Stimulated activated CD4-positive, alpha-beta T cell treated with anti-CD3 and anti-CD28 coated beads, Interleukin-4, amount 100 ng/mL, for 24 hours (primary cell): Measurements from ENCODE around the gene PLSCR2.
"Not testable (repeated sequence)": the region's sequence is repeated elsewhere in the genome, so short reads cannot be mapped to it uniquely, and the experiment has no call there.

Experiments used
- DNase-seq: peaks from one replicate; pipeline ENCODE4 v3.0.0-alpha.2; 2020

The PLSCR2 gene

DNA sequence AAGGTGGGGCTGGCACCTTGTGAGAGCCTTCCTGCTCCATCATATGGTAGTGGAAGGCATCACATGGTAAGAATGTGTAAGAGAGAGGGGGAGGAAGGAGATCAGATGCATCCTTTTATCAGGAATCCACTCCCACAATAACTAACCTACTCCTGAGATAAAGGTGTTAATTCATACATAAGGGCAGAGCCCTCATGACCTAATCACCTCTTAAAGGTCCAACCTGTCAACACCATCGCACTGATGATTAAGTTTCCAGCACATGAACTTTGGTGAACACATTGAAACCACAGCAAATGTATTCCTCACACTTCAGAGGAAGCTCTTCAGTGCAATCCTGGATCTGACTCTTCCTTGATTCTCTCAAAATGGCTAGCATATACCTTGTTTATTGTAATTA is 55.4 kb downstream of the PLSCR2 start:
- no peak for DNase-seq

- DNase-seq, result not testable (repeated sequence)
Observed at GRCh38 chr3:146412711-146413110, 56.6 kb downstream of the PLSCR2 start.

DNA sequence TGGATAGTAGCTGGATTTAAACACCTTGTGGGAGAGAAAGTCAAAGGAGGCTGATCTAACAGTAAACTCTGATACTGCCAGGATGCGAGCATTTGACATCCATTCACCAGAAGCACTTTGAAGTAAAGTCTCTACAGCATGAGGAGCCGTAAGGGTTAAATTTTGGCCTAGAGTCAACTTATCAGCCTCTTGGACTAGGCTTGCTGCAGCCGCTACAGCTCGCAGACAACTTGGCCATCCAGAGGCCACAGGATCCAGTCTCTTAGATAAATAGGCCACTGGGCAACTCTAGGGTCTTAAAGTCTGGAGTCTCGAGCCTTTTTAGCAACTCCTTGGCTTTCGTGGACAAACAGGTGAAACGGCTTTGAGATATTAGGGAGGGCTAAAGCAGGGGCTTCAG is 61.4 kb downstream of the PLSCR2 start:
- no peak for DNase-seq

- no peak for DNase-seq
Observed at GRCh38 chr3:146404436-146404835, 64.9 kb downstream of the PLSCR2 start.

GRCh38 chr3:146403792-146404191 is 65.6 kb downstream of the PLSCR2 start:
- DNase-seq, result no peak

DNA sequence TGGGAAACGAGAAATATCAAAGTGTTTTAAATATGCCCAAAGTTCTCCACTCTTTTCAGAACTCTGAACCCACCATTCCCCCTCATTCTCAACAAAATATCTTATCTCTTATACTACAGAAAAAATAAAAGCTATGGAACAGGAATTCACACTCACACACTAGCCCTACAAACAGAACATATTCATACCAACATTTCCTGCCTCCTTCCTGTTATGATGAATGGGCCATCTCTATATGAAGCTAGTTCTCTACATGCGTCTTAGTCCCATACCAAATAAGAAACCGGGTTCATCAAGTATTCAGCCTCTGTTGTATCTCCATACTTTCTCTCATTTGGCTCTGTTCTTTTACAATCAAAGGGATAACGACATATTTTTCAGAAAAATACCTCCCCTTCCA is 72.6 kb downstream of the PLSCR2 start:
- DNase-seq, result no peak

DNA sequence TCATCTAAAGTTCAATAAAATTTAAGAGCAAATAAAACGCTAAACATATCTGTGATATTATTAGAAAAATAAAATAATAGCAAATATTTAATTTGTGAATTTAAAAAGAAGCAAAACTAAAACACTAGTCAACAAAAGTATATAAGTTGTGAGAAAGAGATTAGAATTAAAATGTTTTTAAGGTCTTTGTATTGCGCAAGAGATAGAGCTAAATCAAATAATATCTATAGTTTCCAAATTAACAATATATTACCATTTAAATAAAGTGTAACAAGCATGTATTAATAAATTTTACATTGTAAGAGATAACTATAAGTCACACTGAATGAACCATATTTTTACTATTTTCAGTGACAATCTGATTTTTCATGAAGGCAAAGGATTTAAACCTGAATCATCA is 74.2 kb downstream of the PLSCR2 start:
- DNase-seq, result no peak

- DNase-seq, result no peak
Observed at GRCh38 chr3:146390957-146391356, 78.4 kb downstream of the PLSCR2 start.

DNA sequence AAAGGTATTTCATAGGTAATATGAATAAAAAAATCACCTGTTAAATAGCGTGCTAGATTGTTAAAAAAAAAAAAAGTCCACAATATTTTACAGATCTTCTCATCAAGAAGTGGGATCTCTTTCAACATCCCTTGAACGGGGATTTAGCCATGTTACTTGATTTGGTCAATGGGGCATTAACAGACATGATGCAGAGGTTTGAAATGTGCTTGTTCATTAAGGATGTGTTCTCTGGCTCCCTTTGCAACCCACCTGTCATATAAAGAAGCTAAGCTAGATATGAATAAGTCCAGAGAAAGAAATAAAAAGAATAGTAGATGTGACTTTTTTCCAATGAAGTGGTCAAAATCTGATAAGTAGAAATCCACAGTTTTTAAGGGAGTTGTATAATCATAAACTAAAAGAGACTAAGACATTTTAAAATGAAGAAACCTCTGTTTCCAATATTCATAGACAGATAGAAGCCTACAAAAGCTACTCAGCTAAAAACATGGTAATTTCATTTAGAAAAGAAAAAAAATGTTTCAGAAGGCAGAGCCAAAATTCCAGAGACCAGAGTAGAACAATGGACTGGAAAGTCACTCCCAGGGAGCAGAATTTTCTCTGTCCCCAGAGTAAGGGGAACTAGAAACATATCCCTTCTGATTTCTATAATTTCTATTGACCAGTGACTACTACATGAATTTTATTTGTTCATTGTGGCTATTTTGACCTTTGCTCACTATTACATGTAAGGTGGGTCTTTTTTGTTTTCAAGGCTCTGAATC is 79.2 kb downstream of the PLSCR2 start:
- DNase-seq, result no peak

DNA sequence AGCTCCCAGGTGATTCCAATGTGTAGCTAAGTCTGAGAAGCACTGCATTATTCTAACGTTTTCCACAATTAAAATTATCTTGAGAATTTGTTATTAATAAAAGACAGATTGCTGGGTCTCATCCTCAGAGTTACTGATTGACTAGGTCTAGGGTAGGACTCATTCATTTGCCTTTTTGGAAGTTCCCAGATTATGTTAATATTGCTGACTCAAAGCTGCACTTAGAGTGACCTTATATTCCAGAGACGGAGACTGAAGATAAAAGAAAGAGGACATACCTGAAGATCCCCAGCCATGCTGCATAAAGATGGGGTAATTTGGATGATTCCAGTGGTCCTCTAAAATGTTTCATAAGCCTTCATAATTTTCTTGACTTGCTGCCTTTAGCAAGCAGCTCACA is 81.8 kb downstream of the PLSCR2 start:
- no peak for DNase-seq

DNA sequence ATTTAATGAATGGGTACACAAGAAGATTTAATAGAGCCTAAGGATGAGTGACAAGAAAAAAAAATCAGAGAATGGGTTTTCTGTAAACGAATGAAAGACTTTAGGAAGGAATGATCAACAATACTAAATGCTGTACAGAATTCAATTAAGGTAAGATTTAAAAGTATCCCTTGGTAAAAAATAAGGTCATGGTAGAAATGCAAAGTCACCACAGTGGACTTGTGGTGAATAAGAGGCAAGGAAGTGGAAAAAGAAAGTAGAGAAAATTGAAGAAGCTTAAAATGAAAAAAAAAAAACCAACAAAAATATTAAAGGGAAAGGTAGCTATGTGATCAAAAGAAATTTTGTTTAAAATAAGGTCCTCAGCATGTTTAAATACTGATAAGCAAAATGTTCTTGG is 82.4 kb downstream of the PLSCR2 start:
- no peak for DNase-seq

GRCh38 chr3:146384786-146385185 is 84.6 kb downstream of the PLSCR2 start:
- no peak for DNase-seq
